NCI-H2107 treated with DMSO at 0.1 percent for 48 hours (cell line): ENCODE results near the gene RASD2.

ENCODE experiments used
- DNase-seq: peaks from one replicate; lab custom pipeline; 2025; ENCODE audit not compliant: unreplicated experiment; lab: John Stamatoyannopoulos, UW

The RASD2 gene

DNA sequence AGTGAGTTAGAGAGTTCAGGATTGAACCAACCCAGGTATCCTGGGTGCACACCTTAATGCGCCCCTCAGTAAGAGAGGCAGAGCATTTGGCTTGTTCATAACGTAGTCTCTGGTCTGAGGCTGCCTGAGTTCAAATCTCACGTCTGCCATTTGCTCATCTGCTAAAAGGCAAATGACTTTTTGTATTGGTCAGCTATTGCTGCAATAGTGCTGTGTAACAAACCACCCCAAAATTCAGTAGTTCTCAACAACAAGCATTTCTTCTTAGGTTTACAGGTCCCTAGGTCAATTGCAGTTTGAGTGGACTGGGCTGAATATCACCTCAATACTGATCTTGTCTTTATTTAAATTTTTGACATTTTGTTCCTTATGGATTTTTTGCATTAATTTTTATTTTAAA is 18.1 kb downstream of the RASD2 start:
- no peak for DNase-seq

GRCh38 chr22:35559354-35560005 is 18.8 kb downstream of the RASD2 start:
- no peak for DNase-seq

GRCh38 chr22:35560366-35560765 is 19.7 kb downstream of the RASD2 start:
- DNase-seq = no peak

- no peak for DNase-seq
These were observed 20.2 kb downstream of the RASD2 start for GRCh38 chr22:35560824-35561223.

GRCh38 chr22:35561796-35562526 is 21.3 kb downstream of the RASD2 start:
- no peak for DNase-seq

GRCh38 chr22:35563211-35563610 is 22.6 kb downstream of the RASD2 start:
- no peak for DNase-seq

- DNase-seq = no peak
These were observed 24.6 kb downstream of the RASD2 start for GRCh38 chr22:35564975-35565867.

- no peak for DNase-seq
These were observed 26.9 kb downstream of the RASD2 start for GRCh38 chr22:35567351-35568141.

GRCh38 chr22:35568751-35569739 is 28.4 kb downstream of the RASD2 start:
- DNase-seq = no peak

- DNase-seq = no peak
These were observed 29.3 kb downstream of the RASD2 start for GRCh38 chr22:35569916-35570315.

- DNase-seq = no peak
These were observed 30.1 kb downstream of the RASD2 start for GRCh38 chr22:35570686-35571194.

GRCh38 chr22:35572556-35572955 is 31.9 kb downstream of the RASD2 start:
- DNase-seq = no peak

DNA sequence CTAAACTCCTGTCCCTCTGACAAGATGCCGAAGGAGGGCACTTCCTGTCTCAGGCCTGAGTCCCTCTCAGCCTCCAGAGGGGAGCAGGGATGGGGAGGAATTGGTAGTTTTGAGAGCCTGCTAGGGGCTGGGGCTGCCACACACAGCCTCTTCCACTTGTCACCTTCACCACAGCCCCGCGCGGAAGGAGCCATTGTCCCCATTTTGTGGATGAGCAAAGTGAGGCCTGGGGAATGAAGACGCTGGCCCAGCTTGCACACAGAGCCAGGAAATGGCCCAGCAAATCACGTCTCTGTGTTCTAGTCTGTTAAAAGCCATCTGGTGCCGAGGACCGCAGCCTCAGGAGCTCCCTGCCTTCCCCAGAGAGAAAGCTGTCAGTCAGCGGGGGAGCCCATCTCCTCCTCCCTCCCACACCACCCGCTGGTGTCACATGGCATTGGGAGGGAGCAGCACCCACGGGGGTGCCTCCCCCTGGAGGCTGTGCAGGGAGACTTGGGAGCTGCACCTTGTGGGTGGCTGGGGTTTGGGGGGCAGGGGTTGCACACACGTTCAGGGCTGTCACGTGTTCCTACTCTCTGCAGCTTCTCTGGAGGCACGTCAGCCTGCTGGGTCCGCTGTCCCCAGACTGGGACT is 34.6 kb downstream of the RASD2 start:
- peak; percentile 22 for DNase-seq

DNA sequence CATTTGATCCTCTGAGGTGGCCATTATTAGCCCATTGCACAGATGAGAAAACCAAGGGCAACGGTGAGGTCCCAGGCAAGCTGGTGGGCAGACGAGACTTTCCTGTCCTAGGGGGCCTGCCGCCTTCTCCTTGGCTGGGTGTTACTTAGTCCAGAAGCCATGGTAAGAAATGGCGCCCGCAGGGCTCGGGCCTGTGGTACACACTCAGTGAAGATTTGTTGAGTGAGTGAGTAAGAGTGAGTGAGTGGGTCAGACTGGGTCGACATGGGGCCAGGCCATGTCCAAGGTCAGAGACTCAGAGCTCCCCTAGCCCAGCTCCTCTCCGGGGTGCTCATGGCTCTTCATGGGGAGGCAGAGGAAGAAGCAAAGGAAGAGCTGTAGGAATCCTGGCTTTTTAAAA is 36.0 kb downstream of the RASD2 start:
- DNase-seq = no peak

DNA sequence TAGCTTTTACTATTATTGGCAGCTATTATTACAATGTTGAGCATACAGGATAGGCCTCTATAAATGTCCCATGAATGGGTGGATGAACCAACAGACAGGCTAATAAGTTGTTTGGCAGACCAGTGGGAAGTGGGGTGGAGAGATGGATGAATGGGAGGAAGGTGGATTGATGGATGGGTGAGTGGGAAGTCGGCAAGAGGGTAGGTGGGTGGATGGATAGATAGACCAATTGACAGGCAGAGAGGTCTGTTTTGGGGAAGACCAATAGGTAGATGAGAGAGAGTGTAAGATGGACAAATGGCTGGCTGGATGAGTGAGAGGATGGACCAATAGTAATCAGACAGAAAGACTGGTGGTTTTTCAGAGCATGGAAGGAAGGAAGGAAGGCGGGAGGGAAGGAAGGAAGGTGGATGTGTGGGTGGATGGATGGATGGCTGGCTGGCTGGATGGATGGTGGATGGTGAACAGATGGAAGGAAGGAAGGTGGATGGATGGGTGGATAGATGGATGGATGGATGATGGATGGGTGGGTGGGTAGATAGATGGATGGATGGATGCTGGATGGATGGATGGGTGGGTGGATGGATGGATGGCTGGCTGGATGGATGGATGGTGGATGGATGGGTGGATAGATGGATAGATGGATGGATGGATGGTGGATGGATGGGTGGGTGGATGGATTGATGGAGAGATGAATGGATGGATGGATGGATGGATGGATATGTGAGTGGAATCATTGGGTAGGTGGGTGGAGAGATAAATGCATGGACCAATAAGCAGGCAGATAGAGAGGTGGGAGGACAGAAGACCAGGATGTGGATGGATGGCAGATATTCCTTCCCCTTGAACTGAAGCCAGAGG is 37.4 kb downstream of the RASD2 start:
- no peak for DNase-seq

DNA sequence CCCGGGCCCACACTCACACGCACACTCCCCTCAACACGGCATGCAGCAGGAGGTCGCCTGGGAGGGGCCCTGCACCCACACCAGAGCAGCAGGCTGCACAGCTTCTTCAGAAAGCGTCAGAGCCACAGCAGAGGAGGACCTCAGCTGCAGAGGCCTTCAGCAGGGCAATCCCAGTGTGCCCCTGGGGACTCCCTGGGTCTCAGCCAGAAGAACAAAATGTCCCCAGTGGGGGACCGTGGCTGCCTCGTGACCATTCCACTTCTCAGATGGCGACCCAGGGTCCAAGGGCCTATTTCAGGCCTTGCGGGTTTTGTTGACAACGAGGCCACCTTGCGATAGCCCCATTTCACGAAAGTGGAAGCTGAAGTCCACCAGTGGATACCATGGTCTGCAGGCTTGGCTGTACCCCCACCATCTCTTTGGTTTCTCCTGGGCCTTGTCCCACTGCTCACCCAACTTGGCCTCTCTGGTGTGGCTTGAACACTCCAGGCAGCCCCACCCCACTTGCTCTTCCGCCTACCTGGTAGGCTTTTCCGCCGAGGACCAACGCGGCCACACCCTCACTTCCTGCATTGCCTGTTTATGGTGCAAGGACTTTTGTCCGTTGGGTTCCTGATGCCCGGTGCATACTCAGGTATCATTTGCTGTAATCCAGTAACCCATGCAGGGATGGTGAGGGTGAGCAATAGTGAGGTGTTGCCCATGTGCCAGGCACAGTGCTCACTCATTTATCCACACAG is 38.4 kb downstream of the RASD2 start:
- no peak for DNase-seq

DNA sequence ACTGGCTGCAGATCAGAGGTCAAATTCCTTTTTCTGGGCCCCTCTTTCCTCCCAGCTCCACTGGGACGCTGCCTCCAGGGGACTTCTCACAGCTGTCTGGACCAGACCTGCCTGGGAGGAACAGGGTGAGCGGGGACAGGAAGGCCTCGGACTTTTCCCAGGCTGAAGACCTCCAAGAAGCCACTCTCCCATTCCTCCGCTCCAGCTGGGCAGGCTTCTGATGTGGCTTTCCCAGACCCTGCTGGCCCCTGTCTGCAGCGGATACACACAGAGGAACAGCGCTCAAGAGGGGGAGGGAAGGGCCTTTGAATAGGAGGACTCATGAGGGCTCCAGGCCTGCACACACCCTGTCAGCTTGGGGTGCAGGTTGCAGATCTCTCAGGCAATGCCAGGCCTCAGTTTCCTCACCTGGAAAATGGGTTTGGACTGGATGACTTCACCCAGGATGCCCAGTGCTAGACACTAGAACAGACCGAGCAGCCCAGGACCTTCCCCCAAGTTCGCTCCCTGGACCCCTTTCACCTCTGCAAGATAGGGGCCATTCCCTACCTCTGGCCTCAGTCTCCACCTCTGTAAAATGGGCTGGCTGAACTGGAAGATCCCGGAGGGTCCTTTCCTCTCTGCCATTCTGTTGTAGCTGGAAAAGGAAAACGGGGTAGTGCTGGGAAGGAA is 39.9 kb downstream of the RASD2 start:
- no peak for DNase-seq
